GM13977 (cell line): Measurements from ENCODE around the gene RARRES1.

Experiments used
- DNase-seq: peaks from one replicate; pipeline ENCODE4 v3.0.0; 2012; ENCODE audit warnings: low spot score
- CTCF ChIP-seq: IDR thresholded peaks from 2 replicates; pipeline ENCODE4 v1.5.1; 2012; ENCODE audit warnings: mild to moderate bottlenecking, control low read depth; ENCODE audit not compliant: insufficient read depth; ENCODE audit errors: extremely low read depth, missing control alignments
- in situ Hi-C: fragments of 300-500 bp; cut with MboI; formaldehyde crosslinking; loops from one replicate; pipeline ENCODE4 v1.12.0; 2022; ENCODE audit warnings: low sequenced_read_pairs, low pct_unique_long_range_greater_than_20kb, mixed read lengths, inconsistent platforms; ENCODE audit not compliant: unreplicated experiment

Gene RARRES1

GRCh38 chr3:158751316-158751715 lies 19.1 kb upstream of the RARRES1 start:
- DNase-seq, result no peak
- TF ChIP-seq CTCF, result no peak
- in situ Hi-C loops, result no loop called here

GRCh38 chr3:158750016-158750415 lies 17.8 kb upstream of the RARRES1 start:
- DNase-seq, result no peak
- in situ Hi-C loops, result no loop called here
- no peak for TF ChIP-seq CTCF

- in situ Hi-C loops, result no loop called here
- DNase-seq, result no peak
- no peak for TF ChIP-seq CTCF
Measured at GRCh38 chr3:158749526-158749925, 17.3 kb upstream of the RARRES1 start.

GRCh38 chr3:158748237-158748828 lies 16.1 kb upstream of the RARRES1 start:
- no peak for TF ChIP-seq CTCF
- DNase-seq, result no peak
- in situ Hi-C loops, result no loop called here

GRCh38 chr3:158747417-158747816 lies 15.2 kb upstream of the RARRES1 start:
- in situ Hi-C loops, result no loop called here
- no peak for TF ChIP-seq CTCF
- no peak for DNase-seq

- in situ Hi-C loops, result no loop called here
- DNase-seq, result no peak
- no peak for TF ChIP-seq CTCF
Measured at GRCh38 chr3:158745551-158745950, 13.3 kb upstream of the RARRES1 start.
